Stimulated activated CD4-positive, alpha-beta T cell treated with anti-CD3 and anti-CD28 coated beads, Interleukin-1b, Interleukin-23, amount 100 ng/mL, for 4 hours (primary cell): ENCODE measurements around the gene MED23.
"Not testable (repeated sequence)": the region's sequence is repeated elsewhere in the genome, so short reads cannot be mapped to it uniquely, and the experiment has no call there.

Experiments
- DNase-seq, 2 donors: peaks; one replicate each; pipeline ENCODE4 v3.0.0-alpha.2; 2020; ENCODE audit warnings: low read depth in 2 of 2

MED23 gene

GRCh38 chr6:131574686-131575085 lies 53.4 kb downstream of the MED23 start:
- no peak for DNase-seq

DNA sequence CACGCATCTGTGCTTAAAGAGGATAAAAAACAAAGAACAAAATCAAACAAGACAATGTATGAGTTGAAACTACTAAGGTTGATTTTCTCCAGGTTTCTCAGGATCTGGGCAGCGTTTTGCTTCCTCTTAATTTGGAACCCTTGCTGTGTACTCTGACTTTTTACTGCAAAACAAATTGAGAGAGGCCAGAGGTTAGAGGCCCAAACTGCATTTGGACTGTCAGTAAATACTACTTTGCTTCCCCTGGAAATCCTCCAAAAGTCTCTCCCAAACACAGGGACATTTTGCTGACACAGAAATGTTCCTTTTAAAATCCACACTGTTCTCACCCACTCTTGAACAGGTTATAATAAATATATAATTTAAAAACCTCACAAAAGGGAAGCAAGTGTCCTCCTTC lies 53.9 kb downstream of the MED23 start:
- DNase-seq = no peak

- DNase-seq = no peak
Measured at GRCh38 chr6:131572686-131573415, 55.2 kb downstream of the MED23 start, which contains the start of gene ARG1. Gene ARG1 (plus strand): TSS chr6:131573226. CDS start chr6:131573283, 57 bp downstream.

DNA sequence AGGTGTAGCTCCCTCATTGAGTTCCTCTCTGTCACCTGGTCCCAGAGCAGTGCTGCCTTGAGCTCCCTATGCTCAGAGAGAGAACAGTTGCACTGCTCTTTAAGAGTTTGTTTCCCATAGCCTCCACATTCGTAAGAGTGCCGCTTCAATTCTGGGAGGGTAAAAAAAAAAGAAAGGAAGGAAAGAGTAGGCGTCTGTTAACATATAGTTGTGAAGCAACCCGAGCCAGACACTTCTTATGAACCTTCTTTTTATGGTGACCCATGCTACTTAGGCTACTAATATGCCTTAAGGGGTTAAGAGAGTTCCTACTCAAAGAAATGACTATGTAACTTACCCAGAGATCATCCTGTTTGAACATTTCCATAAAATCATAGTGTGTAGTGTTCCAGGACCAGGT lies 59.3 kb downstream of the MED23 start:
- no peak for DNase-seq

GRCh38 chr6:131565056-131565455 lies 63.0 kb downstream of the MED23 start:
- no peak for DNase-seq

- DNase-seq = no peak
Measured at GRCh38 chr6:131561925-131562707, 65.9 kb downstream of the MED23 start.

DNA sequence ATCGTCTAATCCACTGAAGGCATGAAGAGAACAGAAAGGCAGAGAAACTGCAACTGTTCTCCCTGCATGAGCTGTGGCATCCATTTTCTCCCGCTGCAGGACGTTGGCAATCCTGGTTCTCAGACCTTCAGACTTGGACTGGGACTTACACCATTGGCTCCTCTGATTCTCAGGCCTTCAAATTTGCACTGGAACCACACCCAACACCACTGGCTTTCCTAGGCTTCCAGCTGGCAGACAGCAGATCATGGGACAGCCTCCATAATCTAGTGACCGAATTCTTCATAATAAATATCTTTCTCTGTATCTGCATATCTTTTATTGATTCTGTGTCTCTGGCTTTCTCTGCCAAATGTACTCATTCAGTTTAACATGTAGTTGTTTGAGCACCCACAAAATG lies 69.1 kb downstream of the MED23 start:
- no peak for DNase-seq

- DNase-seq = no peak
Measured at GRCh38 chr6:131555992-131556391, 72.0 kb downstream of the MED23 start.

GRCh38 chr6:131552572-131552971 lies 75.5 kb downstream of the MED23 start:
- DNase-seq = no peak

DNA sequence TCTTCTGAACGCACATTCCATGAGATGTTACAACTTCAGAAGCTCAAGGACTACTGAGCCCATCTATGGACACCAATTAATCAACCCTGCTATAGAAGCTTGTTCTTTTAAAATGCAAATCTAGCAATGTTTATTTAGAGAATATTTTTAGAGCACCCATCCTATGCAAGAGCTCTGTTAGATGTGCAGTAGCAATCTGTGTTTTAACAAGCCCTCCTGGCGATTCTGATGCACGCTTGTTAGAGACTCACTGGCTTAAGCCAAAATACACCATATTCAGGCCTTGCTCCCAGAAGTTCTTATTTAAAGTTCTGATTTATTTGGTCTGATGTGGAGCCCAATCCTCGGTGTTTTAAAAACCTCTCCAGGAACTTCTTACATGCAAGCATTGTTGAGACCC lies 76.1 kb downstream of the MED23 start:
- DNase-seq = no peak

DNA sequence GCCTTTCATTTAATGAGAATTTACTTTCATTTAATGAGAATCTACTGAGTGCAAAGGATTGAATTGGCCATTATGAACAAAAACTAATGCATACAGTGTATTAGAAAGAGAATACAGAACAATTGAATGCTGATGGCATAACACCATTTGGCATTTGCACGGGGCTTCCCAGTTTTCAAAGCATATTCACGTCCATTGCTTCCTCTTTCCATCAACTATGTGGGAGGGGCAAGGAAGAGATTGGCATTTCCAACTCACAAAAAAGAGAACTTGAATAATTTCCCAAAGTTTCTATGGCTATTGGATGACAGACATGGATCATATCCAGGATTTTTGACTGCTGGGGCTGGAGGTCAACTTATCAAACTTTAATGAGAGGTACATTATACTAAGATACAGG lies 78.2 kb downstream of the MED23 start:
- DNase-seq = no peak

DNA sequence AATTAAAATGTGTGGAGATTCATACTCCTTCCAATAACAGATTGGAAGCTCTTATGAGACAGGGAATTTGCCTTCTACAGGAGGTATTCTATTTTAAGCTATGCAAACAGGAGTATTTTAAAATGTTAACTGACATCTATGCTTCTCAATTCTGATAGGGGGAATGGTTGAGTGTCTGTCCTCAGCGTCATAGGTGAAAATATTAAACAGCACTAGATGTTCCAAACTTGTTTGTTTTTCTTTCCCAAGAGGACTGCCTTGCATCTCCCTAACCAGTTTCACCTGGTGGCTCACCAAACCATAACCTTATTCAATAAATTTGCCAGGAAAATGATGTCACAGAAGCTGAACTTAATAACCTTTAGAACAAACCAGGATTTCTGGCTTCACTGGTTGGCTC lies 79.6 kb downstream of the MED23 start:
- DNase-seq = no peak

DNA sequence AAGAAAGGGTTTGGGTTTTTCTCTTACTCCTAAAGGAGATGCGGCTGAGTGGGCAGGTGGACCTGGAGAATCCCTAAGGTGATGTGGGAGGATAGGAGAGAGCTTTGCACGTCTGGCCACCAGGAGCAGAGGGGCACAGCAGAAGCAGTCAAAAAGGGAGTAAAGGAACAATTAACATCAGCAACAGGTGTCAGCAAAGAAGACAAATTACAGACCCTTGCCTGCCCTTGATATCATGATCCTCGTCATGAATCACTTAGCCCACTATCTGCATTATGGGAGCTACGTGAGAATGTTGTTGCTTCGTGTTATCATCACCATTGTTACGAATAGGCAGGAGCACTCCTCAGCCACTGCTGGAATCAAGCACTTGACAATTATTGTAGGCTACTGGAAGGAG lies 80.6 kb downstream of the MED23 start:
- no peak for DNase-seq

DNA sequence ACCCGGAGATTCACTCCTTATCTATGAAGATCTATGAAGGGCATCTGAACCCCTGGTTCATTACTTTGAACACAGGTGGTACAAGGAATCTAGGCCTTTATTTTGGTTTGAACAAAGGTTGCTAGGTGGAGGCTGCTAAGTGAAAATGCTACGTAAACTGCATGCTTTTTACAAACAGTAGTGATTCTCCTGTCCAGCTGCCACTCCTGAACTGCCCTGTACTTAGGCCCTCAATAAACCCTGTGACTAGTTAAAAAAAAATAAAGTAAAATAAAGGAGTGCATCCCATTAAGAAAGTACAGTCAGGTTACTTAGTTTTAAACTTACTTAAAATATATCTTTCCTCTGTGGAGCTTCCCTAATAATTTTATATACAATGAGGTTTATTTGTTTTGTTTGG lies 82.7 kb downstream of the MED23 start:
- no peak for DNase-seq

DNA sequence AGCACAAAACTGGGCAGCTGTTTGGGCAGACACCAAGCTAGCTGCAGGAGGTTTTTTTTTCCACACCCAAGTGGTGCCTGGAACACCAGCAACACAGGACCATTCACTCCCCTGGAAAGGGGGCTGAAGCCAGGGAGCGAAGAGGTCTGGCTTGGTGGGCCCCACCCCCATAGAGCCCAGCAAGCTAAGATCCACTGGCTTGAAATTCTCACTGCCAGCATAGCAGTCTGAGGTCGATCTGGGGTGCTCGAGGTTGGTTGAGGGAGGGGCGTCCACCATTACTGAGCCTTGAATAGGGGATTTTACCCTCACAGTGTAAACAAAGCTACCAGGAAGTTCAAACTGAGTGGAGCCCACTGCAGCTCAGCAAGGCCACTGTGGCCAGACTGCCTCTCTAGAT lies 89.4 kb downstream of the MED23 start:
- DNase-seq = not testable (repeated sequence)

- peak; percentile 21 to 36 for DNase-seq
Measured at GRCh38 chr6:131532580-131533039, 95.4 kb downstream of the MED23 start.

DNA sequence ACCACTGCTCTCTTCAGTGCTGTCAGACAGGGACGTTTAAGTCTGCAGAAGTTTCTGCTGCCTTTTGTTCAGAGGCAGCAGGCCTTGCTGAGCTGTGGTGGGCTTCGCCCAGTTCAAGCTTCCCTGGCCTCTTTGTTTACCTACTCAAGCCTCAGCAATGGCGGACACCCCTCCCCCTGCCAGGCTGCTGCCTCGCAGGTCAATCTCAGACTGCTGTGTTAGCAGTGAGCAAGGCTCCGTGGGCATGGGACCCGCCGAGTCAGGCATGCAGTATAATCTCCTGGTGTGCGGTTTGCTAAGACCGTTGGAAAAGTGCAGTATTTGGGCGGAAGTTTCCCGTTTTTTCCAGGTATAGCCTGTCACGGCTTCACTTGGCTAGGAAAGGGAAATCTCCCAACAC lies 96.4 kb downstream of the MED23 start:
- not testable (repeated sequence) for DNase-seq

GRCh38 chr6:131530936-131531335 lies 97.1 kb downstream of the MED23 start:
- not testable (repeated sequence) for DNase-seq

DNA sequence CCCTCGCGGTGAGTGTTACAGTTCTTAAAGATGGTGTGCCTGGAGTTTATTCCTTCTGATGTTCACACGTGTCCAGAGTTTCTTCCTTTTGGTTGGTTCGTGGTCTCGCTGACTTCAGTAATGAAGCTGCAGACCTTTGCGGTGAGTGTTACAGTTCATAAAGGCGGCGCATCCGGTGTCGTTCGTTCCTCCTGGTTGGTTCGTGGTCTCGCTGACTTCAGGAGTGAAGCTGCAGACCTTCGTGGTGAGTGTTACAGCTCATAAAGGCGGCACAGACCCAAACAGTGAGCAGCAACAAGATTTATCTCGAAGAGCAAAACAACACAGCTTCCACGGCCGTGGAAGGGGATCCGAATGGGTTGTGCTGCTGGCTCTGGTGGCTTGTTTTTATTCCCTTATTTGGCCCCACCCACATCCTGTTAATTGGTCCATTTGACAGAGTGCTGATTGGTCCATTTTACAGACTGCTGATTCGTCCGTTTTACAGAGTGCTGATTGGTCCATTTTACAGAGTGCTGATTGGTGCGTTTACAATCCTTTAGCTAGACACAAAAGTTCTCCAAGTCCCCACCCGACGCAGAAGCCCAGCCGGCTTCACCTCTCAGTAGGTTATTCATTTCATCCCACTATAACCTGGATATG lies 103.2 kb downstream of the MED23 start:
- no peak for DNase-seq

DNA sequence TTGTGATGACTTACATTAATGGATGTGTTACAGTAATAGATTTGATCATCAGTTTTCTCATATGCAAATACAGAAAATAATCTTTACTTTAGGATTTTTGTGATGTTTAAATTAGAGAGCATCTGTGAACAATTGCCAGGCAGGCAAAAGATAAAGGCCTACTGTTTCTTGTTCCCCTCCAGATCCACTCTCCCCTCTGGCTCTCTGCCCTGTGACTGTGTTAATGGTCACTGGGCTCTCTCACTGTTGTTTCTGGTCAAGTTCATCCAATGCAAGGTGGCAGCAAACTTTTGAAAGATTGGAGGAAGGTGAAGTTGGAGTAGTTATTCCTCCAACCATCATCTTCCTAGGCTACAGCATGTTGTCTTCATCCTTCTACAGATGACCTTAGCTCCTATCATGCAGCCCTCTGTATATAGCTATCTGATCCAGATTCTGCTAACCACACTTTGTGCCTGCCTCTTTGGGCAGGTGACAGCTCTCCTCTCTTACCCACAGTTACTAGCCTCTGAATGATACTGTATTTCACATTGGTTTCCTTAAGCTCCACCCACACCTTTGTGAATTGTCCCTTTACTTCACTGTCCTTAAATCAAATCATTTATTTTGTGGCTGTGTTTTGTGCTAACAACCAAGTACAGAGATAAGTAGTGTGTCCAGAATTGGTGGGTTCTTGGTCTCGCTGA lies 103.9 kb downstream of the MED23 start:
- DNase-seq = no peak
